Esophagus squamous epithelium (tissue), 4 donors: Measurements from ENCODE around the gene TEKTIP1.

Source experiments
- CTCF ChIP-seq, 6 experiments: fragments of 450-650 bp in 4 of 6; fragments of 200-600 bp in 2 of 6; sonication (generic) in 2 of 6; IDR thresholded peaks; one replicate each; pipeline ENCODE4 v1.5.1; 2016 to 2019; ENCODE audit warnings: antibody characterized with exemption in 6 of 6, mild to moderate bottlenecking in 4 of 6, moderate library complexity in 4 of 6
- POLR2A ChIP-seq, 4 donors: fragments of 450-650 bp; IDR thresholded peaks; one replicate each; pipeline ENCODE4 v1.6.1; 2017; ENCODE audit warnings: antibody characterized with exemption in 4 of 4, mild to moderate bottlenecking in 4 of 4, moderate library complexity in 3 of 4

- TF ChIP-seq POLR2A (IDR thresholded peaks at IDR 0.05), result no peak
- TF ChIP-seq CTCF (IDR thresholded peaks at IDR 0.05), result no peak
Observed at GRCh38 chr19:3517638-3518037, 21.3 kb upstream of the TEKTIP1 start.
